Spinal cord (tissue), 10 donors: Measurements from ENCODE around the gene CAPN11. TPM values are rescaled to one million over a fixed set of nuclear protein-coding genes. Genes with fewer than 3 reads are reported as not detected.
A peak's percentile ranks its signal among the peaks of the same experiment; 100 is the strongest.

Experiments used
- DNase-seq, 6 donors: peaks; one replicate each; pipeline versions ENCODE4 v3.0.0 to v3.0.0-alpha.2; 2013 to 2015; ENCODE audit warnings: low spot score in 6 of 6, low read depth in 4 of 6
- H3K27ac ChIP-seq: one replicate; pipeline ENCODE4 v1.5.1; 2013; ENCODE audit warnings: low read depth, low read length, control low read depth
- H3K27me3 ChIP-seq: one replicate; pipeline ENCODE4 v1.6.1; 2013; ENCODE audit warnings: low read length; ENCODE audit not compliant: control insufficient read depth, insufficient read depth
- H3K36me3 ChIP-seq: one replicate; pipeline ENCODE4 v1.6.1; 2013; ENCODE audit warnings: low read length; ENCODE audit not compliant: control insufficient read depth, insufficient read depth
- H3K4me1 ChIP-seq: one replicate; pipeline ENCODE4 v1.6.1; 2013; ENCODE audit warnings: low read length; ENCODE audit not compliant: control insufficient read depth, insufficient read depth
- H3K4me3 ChIP-seq: one replicate; pipeline ENCODE4 v1.5.1; 2013; ENCODE audit warnings: low read depth, low read length, control low read depth
- H3K9me3 ChIP-seq: one replicate; pipeline ENCODE4 v1.6.1; 2013; ENCODE audit warnings: low read length; ENCODE audit not compliant: control insufficient read depth, insufficient read depth
- WGBS: methylation state at CpG from one replicate; pipeline ENCODE4 v1.1.5; 2013; ENCODE audit warnings: missing lambda C conversion rate; ENCODE audit not compliant: insufficient coverage; 5-methylcytosine and 5-hydroxymethylcytosine counted together
- polyA plus RNA-seq, 2 donors: library from polyadenylated mRNA; unstranded; fragments of 120-200 nt; gene quantifications; one replicate each; pipeline ENCODE4 v1.2.1, GENCODE V29; 2013; ENCODE audit not compliant: insufficient read length in 2 of 2
- total RNA-seq, 2 donors: library from RNA; depleted of rRNA in 1 of 2; stranded (reverse); fragments of 120-200 nt in 1 of 2; fragments of >200 nt in 1 of 2; gene quantifications; one replicate each; pipeline versions ENCODE4 v1.2.3 to v1.2.4, GENCODE V29; 2013 to 2014
- donor health status: healthy.

CAPN11 gene
- total and polyA plus RNA-seq, 4 donors: 0.17 to 0.20 (median 0.17) TPM; not detected in 1

GRCh38 chr6:44219053-44219814 is 60.6 kb downstream of the CAPN11 start:
- Histone ChIP-seq H3K9me3 (no peaks in the 10 kb centered on the region), H3K27ac (peak overlapping the region; percentile 81), H3K27me3 (peaks cover 7% of the 10 kb centered on the region), H3K36me3 (no peaks in the 10 kb centered on the region), H3K4me1 (peaks cover 61% of the 10 kb centered on the region), H3K4me3 (peak overlapping the region; percentile 52)
- DNase-seq: peak in 2 of 6 donors; percentile 58 to 80
- WGBS: under 1% methylated on average over 30 of the region's 45 CpGs

GRCh38 chr6:44219815-44220784 is 61.5 kb downstream of the CAPN11 start:
- peaks cover 68% of the 10 kb centered on the region for H3K4me1 ChIP-seq
- no peaks in the 10 kb centered on the region for H3K36me3 ChIP-seq
- peak overlapping the region; percentile 16 for H3K4me3 ChIP-seq
- no peak for DNase-seq
- no peaks in the 10 kb centered on the region for H3K9me3 ChIP-seq
- WGBS: 44% methylated on average over 10 of the region's 28 CpGs
- H3K27ac ChIP-seq: peak overlapping the region; percentile 81
- peaks cover 7% of the 10 kb centered on the region for H3K27me3 ChIP-seq

GRCh38 chr6:44220913-44221290 is 62.3 kb downstream of the CAPN11 start:
- no peak overlapping the region for H3K27ac ChIP-seq
- no peak for DNase-seq
- no peaks in the 10 kb centered on the region for H3K9me3 ChIP-seq
- 90% methylated on average over 3 of the region's 4 CpGs for WGBS
- H3K27me3 ChIP-seq: peaks cover 7% of the 10 kb centered on the region
- no peaks in the 10 kb centered on the region for H3K36me3 ChIP-seq
- peaks cover 73% of the 10 kb centered on the region for H3K4me1 ChIP-seq
- H3K4me3 ChIP-seq: no peak overlapping the region

GRCh38 chr6:44221291-44221960 is 62.8 kb downstream of the CAPN11 start:
- Histone ChIP-seq H3K27ac (peak overlapping the region; percentile 22), H3K4me3 (no peak overlapping the region), H3K4me1 (peaks cover 79% of the 10 kb centered on the region), H3K36me3 (no peaks in the 10 kb centered on the region), H3K9me3 (no peaks in the 10 kb centered on the region), H3K27me3 (peaks cover 7% of the 10 kb centered on the region)
- DNase-seq: peak in 2 of 6 donors; percentile 87 to 91
- no CpG with 5 or more reads among the region's 4 CpGs for WGBS

GRCh38 chr6:44221961-44222335 is 63.3 kb downstream of the CAPN11 start:
- Histone ChIP-seq H3K4me3 (no peak overlapping the region), H3K9me3 (no peaks in the 10 kb centered on the region), H3K27me3 (peaks cover 7% of the 10 kb centered on the region), H3K4me1 (peaks cover 79% of the 10 kb centered on the region), H3K36me3 (peaks cover 2% of the 10 kb centered on the region), H3K27ac (peak overlapping the region; percentile 22)
- no peak for DNase-seq
- no CpG with 5 or more reads among the region's 2 CpGs for WGBS

GRCh38 chr6:44222486-44223318 is 64.1 kb downstream of the CAPN11 start:
- Histone ChIP-seq H3K27ac (peak overlapping the region; percentile 8), H3K27me3 (peaks cover 7% of the 10 kb centered on the region), H3K9me3 (no peaks in the 10 kb centered on the region), H3K4me3 (peak overlapping the region; percentile 32), H3K36me3 (peaks cover 4% of the 10 kb centered on the region), H3K4me1 (peaks cover 79% of the 10 kb centered on the region)
- DNase-seq: peak in 1 of 6 donors; percentile 26
- 18% methylated on average over 18 of the region's 26 CpGs for WGBS

- under 1% methylated on average over 68 of the region's 73 CpGs for WGBS
- H3K4me1 ChIP-seq: peaks cover 77% of the 10 kb centered on the region
- H3K27ac ChIP-seq: peak within 1 kb of the TSS; percentile 8
- no peaks in the 10 kb centered on the region for H3K9me3 ChIP-seq
- peaks cover 7% of the 10 kb centered on the region for H3K27me3 ChIP-seq
- peak in 2 of 6 donors; percentile 88 to 89 for DNase-seq
- peak within 1 kb of the TSS; percentile 32 for H3K4me3 ChIP-seq
- peaks cover 8% of the 10 kb centered on the region for H3K36me3 ChIP-seq
These were observed 64.9 kb downstream of the CAPN11 start, which contains the start of gene SLC29A1 for GRCh38 chr6:44223319-44224028. Gene SLC29A1 (plus strand): TSS chr6:44223595. CDS start chr6:44227314, 3,719 bp downstream.
